ENCODE results near the gene OR8K5.
"Not testable (repeated sequence)": the region's sequence is repeated elsewhere in the genome, so short reads cannot be mapped to it uniquely, and the experiment has no call there.

The OR8K5 gene, protein sequence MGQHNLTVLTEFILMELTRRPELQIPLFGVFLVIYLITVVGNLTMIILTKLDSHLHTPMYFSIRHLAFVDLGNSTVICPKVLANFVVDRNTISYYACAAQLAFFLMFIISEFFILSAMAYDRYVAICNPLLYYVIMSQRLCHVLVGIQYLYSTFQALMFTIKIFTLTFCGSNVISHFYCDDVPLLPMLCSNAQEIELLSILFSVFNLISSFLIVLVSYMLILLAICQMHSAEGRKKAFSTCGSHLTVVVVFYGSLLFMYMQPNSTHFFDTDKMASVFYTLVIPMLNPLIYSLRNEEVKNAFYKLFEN

GRCh38 chr11:56160217-56160616 lies at the start of gene OR8K5:
TSS of gene OR8K5 (minus strand) at chr11:56160317. CDS start at chr11:56160317, 0 bp downstream.
- in situ Hi-C loops (cut with MboI; ENCODE audit: low pct_unique_long_range_greater_than_20kb, low sequenced_read_pairs), result no loop called here
- DNase-seq, result no peak

- no peak for DNase-seq
- in situ Hi-C loops (cut with MboI; ENCODE audit: low pct_unique_long_range_greater_than_20kb, low sequenced_read_pairs), result no loop called here
Measured at GRCh38 chr11:56207790-56208189, 47.7 kb upstream of the OR8K5 start.

GRCh38 chr11:56197367-56197766 lies 37.2 kb upstream of the OR8K5 start:
- DNase-seq, result no peak
- in situ Hi-C loops (cut with MboI; ENCODE audit: low pct_unique_long_range_greater_than_20kb, low sequenced_read_pairs), result no loop called here

DNA sequence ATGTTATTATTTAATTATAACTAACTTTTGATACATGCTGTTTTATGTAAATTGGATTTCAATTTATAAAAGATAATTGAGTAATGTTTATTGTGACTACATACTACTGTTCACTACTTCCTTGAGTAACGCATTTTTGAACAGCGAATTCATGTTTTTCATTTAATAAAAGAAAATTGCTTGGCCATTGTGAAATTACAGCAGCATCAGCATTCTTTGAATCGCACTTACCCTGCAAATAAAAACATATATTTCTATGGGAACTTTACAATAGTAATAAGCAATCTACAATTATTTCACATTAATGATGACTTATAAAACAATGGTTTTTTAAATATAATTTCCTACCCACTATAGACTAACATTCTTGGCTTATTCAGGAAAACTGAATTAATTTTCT lies 36.6 kb upstream of the OR8K5 start:
- no peak for DNase-seq
- in situ Hi-C loops (cut with MboI; ENCODE audit: low pct_unique_long_range_greater_than_20kb, low sequenced_read_pairs), result no loop called here

DNA sequence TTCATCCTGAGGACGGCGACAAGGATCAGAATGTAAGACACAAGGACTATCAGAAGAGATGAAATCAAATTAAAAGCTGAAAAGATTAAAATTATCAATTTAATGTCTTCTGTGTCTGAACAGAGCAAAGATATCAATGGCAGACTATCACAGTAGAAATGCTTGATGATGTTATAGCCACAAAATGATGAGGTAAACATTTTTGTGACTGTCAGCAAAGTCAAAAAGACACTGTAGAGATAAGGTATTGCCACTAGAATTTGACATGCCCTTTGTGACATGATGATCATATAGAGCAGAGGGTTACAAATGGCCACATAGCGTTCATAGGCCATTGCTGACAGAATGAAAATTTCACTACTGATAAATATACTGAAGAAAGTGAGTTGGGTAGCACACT lies 28.5 kb upstream of the OR8K5 start:
- in situ Hi-C loops (cut with MboI; ENCODE audit: low pct_unique_long_range_greater_than_20kb, low sequenced_read_pairs), result no loop called here
- DNase-seq, result no peak

- in situ Hi-C loops (cut with MboI; ENCODE audit: low pct_unique_long_range_greater_than_20kb, low sequenced_read_pairs), result no loop called here
Measured at GRCh38 chr11:56183459-56183858, 23.3 kb upstream of the OR8K5 start.

GRCh38 chr11:56176318-56176717 lies 16.2 kb upstream of the OR8K5 start, which contains the start of gene OR5J2:
TSS of gene OR5J2 (plus strand) at chr11:56176618. CDS start at chr11:56176618, 0 bp downstream.
- DNase-seq, result no peak
- in situ Hi-C loops (cut with MboI; ENCODE audit: low pct_unique_long_range_greater_than_20kb, low sequenced_read_pairs), result no loop called here

More at GRCh38 chr11:56183459-56183858, 23.3 kb upstream of the OR8K5 start:
- DNase-seq, result no peak

GRCh38 chr11:56172256-56172830 lies 12.2 kb upstream of the OR8K5 start:
- no peak for DNase-seq
- in situ Hi-C loops (cut with MboI; ENCODE audit: low pct_unique_long_range_greater_than_20kb, low sequenced_read_pairs), result no loop called here

DNA sequence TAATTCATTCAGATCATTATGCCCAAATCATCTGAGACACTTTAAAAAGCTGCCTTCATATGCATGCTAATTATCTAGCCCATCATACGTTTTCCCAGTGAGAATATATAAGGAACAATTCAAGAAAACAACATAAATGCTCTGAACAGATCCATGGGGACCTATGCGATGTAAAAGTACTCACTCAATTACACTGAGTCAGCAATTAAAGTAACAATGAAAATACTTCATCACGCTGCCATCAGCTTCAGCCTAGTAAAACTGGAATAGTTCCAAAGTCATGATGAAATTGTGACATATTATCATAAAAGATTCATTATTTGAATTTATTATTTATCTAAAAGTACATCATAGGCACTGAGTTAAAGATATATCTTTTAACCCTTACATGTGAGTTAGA lies 3.7 kb upstream of the OR8K5 start:
- DNase-seq, result no peak
- in situ Hi-C loops (cut with MboI; ENCODE audit: low pct_unique_long_range_greater_than_20kb, low sequenced_read_pairs), result no loop called here

GRCh38 chr11:56152333-56152732 lies 7.8 kb downstream of the OR8K5 start:
- no peak for DNase-seq
- in situ Hi-C loops (cut with MboI; ENCODE audit: low pct_unique_long_range_greater_than_20kb, low sequenced_read_pairs), result no loop called here

- in situ Hi-C loops (cut with MboI; ENCODE audit: low pct_unique_long_range_greater_than_20kb, low sequenced_read_pairs), result no loop called here
- DNase-seq, result no peak
Measured at GRCh38 chr11:56151376-56151775, 8.7 kb downstream of the OR8K5 start.

DNA sequence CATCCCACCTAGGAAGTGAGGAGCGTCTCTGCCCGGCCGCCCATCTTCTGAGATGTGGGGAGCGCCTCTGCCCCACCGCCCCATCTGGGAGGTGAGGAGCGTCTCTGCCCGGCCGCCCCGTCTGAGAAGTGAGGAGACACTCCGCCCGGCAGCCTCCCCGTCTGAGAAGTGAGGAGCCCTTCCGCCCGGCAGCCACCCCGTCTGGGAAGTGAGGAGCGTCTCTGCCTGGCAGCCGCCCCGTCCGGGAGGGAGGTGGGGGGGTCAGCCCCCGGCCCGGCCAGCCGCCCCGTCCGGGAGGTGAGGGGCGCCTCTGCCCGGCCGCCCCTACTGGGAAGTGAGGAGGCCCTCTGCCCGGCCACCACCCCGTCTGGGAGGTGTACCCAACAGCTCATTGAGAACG lies 16.4 kb downstream of the OR8K5 start:
- in situ Hi-C loops (cut with MboI; ENCODE audit: low pct_unique_long_range_greater_than_20kb, low sequenced_read_pairs); DNase-seq: not testable (repeated sequence)

GRCh38 chr11:56140151-56140661 lies 19.9 kb downstream of the OR8K5 start, which contains the start of gene OR8J3:
TSS of gene OR8J3 (minus strand) at chr11:56140201. CDS start at chr11:56137718, 2,483 bp downstream.
- DNase-seq, result no peak
- in situ Hi-C loops (cut with MboI; ENCODE audit: low pct_unique_long_range_greater_than_20kb, low sequenced_read_pairs), result no loop called here

DNA sequence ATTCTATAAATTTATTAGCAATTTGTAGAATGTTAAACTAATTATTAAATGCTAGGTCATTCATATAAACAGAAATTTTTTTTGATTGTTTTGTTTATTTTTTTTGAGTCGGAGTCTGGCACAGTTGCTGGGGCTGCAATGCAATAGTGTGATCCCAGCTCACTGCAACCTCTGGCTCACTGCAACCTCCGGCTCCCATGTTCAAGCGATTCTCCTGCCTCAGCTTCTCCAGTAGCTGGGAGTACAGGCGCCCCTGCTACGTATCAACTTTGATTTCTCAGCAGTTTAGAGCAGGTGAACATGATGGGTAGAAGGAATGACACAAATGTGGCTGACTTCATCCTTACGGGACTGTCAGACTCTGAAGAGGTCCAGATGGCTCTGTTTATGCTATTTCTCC lies 38.0 kb downstream of the OR8K5 start, which contains the start of gene OR8H3:
Gene OR8H3, plus strand, starts transcription at position 301 of the 400 bp plus-strand sequence. Its CDS starts 0 bp downstream, at position 301.
- no peak for DNase-seq
- in situ Hi-C loops (cut with MboI; ENCODE audit: low pct_unique_long_range_greater_than_20kb, low sequenced_read_pairs), result no loop called here
